ENCODE measurements around the gene PGM2L1.
"Not testable (repeated sequence)": the region's sequence is repeated elsewhere in the genome, so short reads cannot be mapped to it uniquely, and the experiment has no call there.

The PGM2L1 gene

GRCh38 chr11:74398244-74399159 is at the start of gene PGM2L1:
Gene PGM2L1 (minus strand): TSS chr11:74398433. CDS start chr11:74398161, 272 bp downstream.
- H3K27ac ChIP-seq = peak within 1 kb of the TSS; percentile 37 to 89 (median 84)

GRCh38 chr11:74447720-74448119 is 49.5 kb upstream of the PGM2L1 start:
- no peak overlapping the region for H3K27ac ChIP-seq
- H3K4me3 ChIP-seq = no peak overlapping the region

More at GRCh38 chr11:74398244-74399159, at the start of gene PGM2L1:
- H3K4me3 ChIP-seq = peak within 1 kb of the TSS; percentile 62 to 93 (median 78)

- H3K27ac ChIP-seq = no peak overlapping the region
- no peak overlapping the region for H3K4me3 ChIP-seq
These were observed 48.3 kb upstream of the PGM2L1 start for GRCh38 chr11:74446532-74446938.

- no peak overlapping the region for H3K27ac ChIP-seq
These were observed 46.1 kb upstream of the PGM2L1 start for GRCh38 chr11:74444173-74444826.

GRCh38 chr11:74443071-74443864 is 45.0 kb upstream of the PGM2L1 start:
- no peak overlapping the region for H3K4me3 ChIP-seq
- no peak overlapping the region for H3K27ac ChIP-seq

More at GRCh38 chr11:74444173-74444826, 46.1 kb upstream of the PGM2L1 start:
- H3K4me3 ChIP-seq = no peak overlapping the region

- Histone ChIP-seq H3K27ac (no peak overlapping the region), H3K4me3 (no peak overlapping the region)
These were observed 44.4 kb upstream of the PGM2L1 start for GRCh38 chr11:74442636-74443035.

- Histone ChIP-seq H3K4me3 (no peak overlapping the region), H3K27ac (no peak overlapping the region)
These were observed 40.4 kb upstream of the PGM2L1 start for GRCh38 chr11:74438681-74439080.

GRCh38 chr11:74437441-74438042 is 39.3 kb upstream of the PGM2L1 start:
- H3K27ac ChIP-seq = no peak overlapping the region
- H3K4me3 ChIP-seq = no peak overlapping the region

- H3K27ac ChIP-seq = no peak overlapping the region
- no peak overlapping the region for H3K4me3 ChIP-seq
These were observed 36.3 kb upstream of the PGM2L1 start for GRCh38 chr11:74434528-74434927.

GRCh38 chr11:74429205-74429604 is 31.0 kb upstream of the PGM2L1 start:
- H3K4me3 ChIP-seq = no peak overlapping the region

GRCh38 chr11:74427384-74427886 is 29.2 kb upstream of the PGM2L1 start:
- H3K27ac ChIP-seq = no peak overlapping the region
- no peak overlapping the region for H3K4me3 ChIP-seq

More at GRCh38 chr11:74429205-74429604, 31.0 kb upstream of the PGM2L1 start:
- no peak overlapping the region for H3K27ac ChIP-seq

GRCh38 chr11:74425100-74425499 is 26.9 kb upstream of the PGM2L1 start:
- H3K27ac ChIP-seq = no peak overlapping the region
- no peak overlapping the region for H3K4me3 ChIP-seq

GRCh38 chr11:74418509-74418895 is 20.3 kb upstream of the PGM2L1 start:
- peak overlapping the region in 11 of 21 experiments; percentile 6 to 75 (median 42) for H3K27ac ChIP-seq
- H3K4me3 ChIP-seq = no peak overlapping the region

- Histone ChIP-seq H3K27ac (peak overlapping the region in 17 of 21 experiments; percentile 1 to 76 (median 38)), H3K4me3 (no peak overlapping the region)
These were observed 19.8 kb upstream of the PGM2L1 start for GRCh38 chr11:74417860-74418508.

GRCh38 chr11:74417379-74417804 is 19.2 kb upstream of the PGM2L1 start:
- H3K27ac ChIP-seq = peak overlapping the region in 14 of 21 experiments; percentile 5 to 75 (median 39)
- no peak overlapping the region for H3K4me3 ChIP-seq

GRCh38 chr11:74416974-74417373 is 18.7 kb upstream of the PGM2L1 start:
- not testable (repeated sequence) for H3K27ac ChIP-seq, H3K4me3 ChIP-seq

- H3K27ac ChIP-seq = no peak overlapping the region
These were observed 14.6 kb upstream of the PGM2L1 start for GRCh38 chr11:74412733-74413359.

GRCh38 chr11:74412321-74412720 is 14.1 kb upstream of the PGM2L1 start:
- Histone ChIP-seq H3K27ac (no peak overlapping the region), H3K4me3 (no peak overlapping the region)

More at GRCh38 chr11:74412733-74413359, 14.6 kb upstream of the PGM2L1 start:
- no peak overlapping the region for H3K4me3 ChIP-seq
